OCI-LY7 (cell line): ENCODE measurements around the gene SETBP1. TPM values are rescaled to one million over a fixed set of nuclear protein-coding genes. Genes with fewer than 3 reads are reported as not detected.

ENCODE experiments used
- BruUV-seq: library from RNA; stranded (reverse); fragments of 400-500 nt; replicated peaks from 2 replicates; lab custom pipeline; 2021; lab: Mats Ljungman, UMichigan
- CTCF ChIA-PET: fragments of 300-600 bp; sonication (Branson Sonifier 250); formaldehyde crosslinking; loops from one replicate; lab custom pipeline; 2022; ENCODE audit warnings: antibody characterized with exemption; ENCODE audit not compliant: unreplicated experiment; lab: Charles Lee
- POLR2A ChIA-PET: fragments of 300-600 bp; sonication (Branson Sonifier 250); formaldehyde crosslinking; loops from one replicate; lab custom pipeline; 2022; ENCODE audit warnings: antibody characterized with exemption; lab: Charles Lee
- DNase-seq: peaks from one replicate; pipeline ENCODE4 v3.0.0-alpha.2; 2015; ENCODE audit warnings: low spot score
- H2AFZ ChIP-seq: fragments of 200-600 bp; sonication (generic), shearing (Covaris generic); 2 replicates; pipeline ENCODE4 v1.6.1; 2014; ENCODE audit warnings: mild to moderate bottlenecking, antibody characterized with exemption, low read length, moderate library complexity
- H3K27ac ChIP-seq: fragments of 200-600 bp; sonication (generic); 2 replicates; pipeline ENCODE4 v1.5.1; 2014; ENCODE audit warnings: mixed run types, low read depth, mild to moderate bottlenecking, moderate library complexity, low read length, inconsistent platforms; ENCODE audit not compliant: poor library complexity, severe bottlenecking
- H3K36me3 ChIP-seq: fragments of 200-600 bp; sonication (generic); 2 replicates; pipeline ENCODE4 v1.6.1; 2014; ENCODE audit warnings: mild to moderate bottlenecking, antibody characterized with exemption, low read length, moderate library complexity, mixed read lengths; ENCODE audit not compliant: insufficient read depth
- H3K4me1 ChIP-seq: fragments of 200-600 bp; sonication (generic); 2 replicates; pipeline ENCODE4 v1.5.1; 2014; ENCODE audit warnings: mild to moderate bottlenecking, low read length; ENCODE audit not compliant: insufficient read depth, poor library complexity, severe bottlenecking
- H3K4me2 ChIP-seq: fragments of 200-600 bp; sonication (generic); 2 replicates; pipeline ENCODE4 v1.6.1; 2014; ENCODE audit warnings: mild to moderate bottlenecking, low read length
- H3K4me3 ChIP-seq: fragments of 200-600 bp; sonication (generic); 2 replicates; pipeline ENCODE4 v1.5.1; 2014; ENCODE audit warnings: mild to moderate bottlenecking, low read depth, low read length; ENCODE audit not compliant: poor library complexity, severe bottlenecking
- H3K79me2 ChIP-seq: fragments of 200-600 bp; sonication (generic); 2 replicates; pipeline ENCODE4 v1.6.1; 2016; ENCODE audit warnings: low read depth, mild to moderate bottlenecking, low read length, moderate library complexity, mixed read lengths; ENCODE audit not compliant: insufficient read depth
- H3K9me2 ChIP-seq: fragments of 200-600 bp; sonication (generic); 2 replicates; pipeline ENCODE4 v1.6.1; 2016; ENCODE audit warnings: mild to moderate bottlenecking, low read length, mixed read lengths; ENCODE audit not compliant: insufficient read depth
- H3K9me3 ChIP-seq: fragments of 200-600 bp; sonication (generic); 2 replicates; pipeline ENCODE4 v1.6.1; 2014; ENCODE audit warnings: mild to moderate bottlenecking, mixed run types, low read length, mixed read lengths
- H4K20me1 ChIP-seq: fragments of 200-600 bp; sonication (generic); 2 replicates; pipeline ENCODE4 v1.6.1; 2014; ENCODE audit warnings: mild to moderate bottlenecking, antibody characterized with exemption, low read length, moderate library complexity, mixed read lengths; ENCODE audit not compliant: insufficient read depth
- EZH2phosphoT487 ChIP-seq: fragments of 200-600 bp; sonication (generic); IDR thresholded peaks from 2 replicates; pipeline ENCODE4 v1.6.1; 2018; ENCODE audit warnings: low read depth, borderline replicate concordance, mild to moderate bottlenecking, mixed run types, antibody characterized with exemption, low read length, moderate library complexity, mixed read lengths
- intact Hi-C: fragments of 100-400 bp; cut with micrococcal nuclease; formaldehyde crosslinking; loops from one replicate; pipeline ENCODE4 v1.10.0; 2022; ENCODE audit not compliant: unreplicated experiment
- total RNA-seq, 2 experiments: library from RNA; depleted of rRNA in 1 of 2; stranded (reverse); fragments of >200 nt in 1 of 2; shearing (Covaris generic) in 1 of 2; gene quantifications; 2 replicates each; pipeline ENCODE4 v1.2.3, GENCODE V29; 2014 to 2022
- TF ChIP-seq, protein P1 (sequence below): fragments of 200-600 bp; sonication (generic); conservative IDR thresholded peaks from 2 replicates; pipeline ENCODE4 v1.5.1; 2014; ENCODE audit warnings: mild to moderate bottlenecking, antibody characterized with exemption, low read length, moderate library complexity, mixed read lengths

The SETBP1 gene
- total RNA-seq, 2 experiments from 2014 or later, result 2.6 to 9.1 TPM

DNA sequence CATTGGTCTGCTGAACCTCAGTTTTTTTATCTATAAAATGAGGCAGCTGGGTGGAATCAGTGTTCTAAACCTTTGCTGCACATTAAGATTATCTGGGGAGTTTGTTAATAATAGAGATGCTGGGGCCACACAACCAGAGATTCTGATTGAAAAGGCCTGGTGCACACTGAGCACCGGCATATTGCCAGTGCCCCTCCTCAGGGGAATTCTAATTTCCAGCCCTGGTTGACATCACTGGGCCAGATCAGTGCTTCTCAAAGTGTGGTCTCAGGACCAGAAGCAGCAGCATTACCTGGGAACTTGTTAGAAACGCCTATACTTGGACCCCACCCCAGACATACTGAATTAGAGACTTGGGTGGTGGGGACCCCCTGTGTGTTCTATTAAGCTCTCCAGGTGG is 112.5 kb downstream of the SETBP1 start:
- intact Hi-C loops, result no loop called here
- no peaks in the 10 kb centered on the region for H3K79me2 ChIP-seq
- no peaks in the 10 kb centered on the region for H3K9me2 ChIP-seq
- no peaks in the 10 kb centered on the region for H4K20me1 ChIP-seq
- H3K27ac ChIP-seq, result no peak overlapping the region
- no peaks in the 10 kb centered on the region for H3K9me3 ChIP-seq
- no peak for DNase-seq
- H3K4me1 ChIP-seq, result peaks cover 3% of the 10 kb centered on the region
- TF ChIP-seq EZH2phosphoT487, result no peak
- TF ChIP-seq, protein P1, sequence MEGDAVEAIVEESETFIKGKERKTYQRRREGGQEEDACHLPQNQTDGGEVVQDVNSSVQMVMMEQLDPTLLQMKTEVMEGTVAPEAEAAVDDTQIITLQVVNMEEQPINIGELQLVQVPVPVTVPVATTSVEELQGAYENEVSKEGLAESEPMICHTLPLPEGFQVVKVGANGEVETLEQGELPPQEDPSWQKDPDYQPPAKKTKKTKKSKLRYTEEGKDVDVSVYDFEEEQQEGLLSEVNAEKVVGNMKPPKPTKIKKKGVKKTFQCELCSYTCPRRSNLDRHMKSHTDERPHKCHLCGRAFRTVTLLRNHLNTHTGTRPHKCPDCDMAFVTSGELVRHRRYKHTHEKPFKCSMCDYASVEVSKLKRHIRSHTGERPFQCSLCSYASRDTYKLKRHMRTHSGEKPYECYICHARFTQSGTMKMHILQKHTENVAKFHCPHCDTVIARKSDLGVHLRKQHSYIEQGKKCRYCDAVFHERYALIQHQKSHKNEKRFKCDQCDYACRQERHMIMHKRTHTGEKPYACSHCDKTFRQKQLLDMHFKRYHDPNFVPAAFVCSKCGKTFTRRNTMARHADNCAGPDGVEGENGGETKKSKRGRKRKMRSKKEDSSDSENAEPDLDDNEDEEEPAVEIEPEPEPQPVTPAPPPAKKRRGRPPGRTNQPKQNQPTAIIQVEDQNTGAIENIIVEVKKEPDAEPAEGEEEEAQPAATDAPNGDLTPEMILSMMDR, result no peak
- CTCF ChIA-PET, result no interaction called here
- no TSS peak for BruUV-seq
- H3K4me2 ChIP-seq, result no peak overlapping the region
- H2AFZ ChIP-seq, result no peak overlapping the region
- POLR2A ChIA-PET, result no interaction called here
- H3K4me3 ChIP-seq, result no peak overlapping the region
- H3K36me3 ChIP-seq, result no peaks in the 10 kb centered on the region

DNA sequence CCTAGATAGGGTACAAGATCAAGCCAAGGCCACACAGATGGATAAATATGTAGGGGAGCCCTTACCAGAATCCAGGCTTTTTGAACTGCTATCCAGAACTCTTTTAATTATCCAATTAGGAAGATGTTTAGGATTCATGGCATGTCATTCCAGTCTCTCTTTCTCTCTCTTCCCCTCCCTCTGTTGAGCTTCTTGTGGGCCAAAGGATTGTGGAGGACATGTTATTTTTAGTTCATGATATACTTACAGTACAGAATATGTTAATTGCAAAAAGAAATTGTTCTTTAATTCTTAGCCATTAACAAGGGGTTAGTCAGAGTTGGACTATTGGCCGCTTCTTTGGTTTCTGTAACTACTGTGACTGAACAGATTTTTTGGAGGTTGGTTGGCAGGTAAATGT is 113.0 kb downstream of the SETBP1 start:
- H3K9me3 ChIP-seq, result no peaks in the 10 kb centered on the region
- ChIA-PET CTCF (no interaction called here), POLR2A (no interaction called here)
- intact Hi-C loops, result no loop called here
- H3K36me3 ChIP-seq, result no peaks in the 10 kb centered on the region
- no peak overlapping the region for H3K4me2 ChIP-seq
- no peak overlapping the region for H2AFZ ChIP-seq
- H3K27ac ChIP-seq, result no peak overlapping the region
- DNase-seq, result no peak
- no peak overlapping the region for H3K4me3 ChIP-seq
- no TSS peak for BruUV-seq
- peaks cover 8% of the 10 kb centered on the region for H3K4me1 ChIP-seq
- no peaks in the 10 kb centered on the region for H3K9me2 ChIP-seq
- no peaks in the 10 kb centered on the region for H3K79me2 ChIP-seq
- TF ChIP-seq, protein P1, result no peak
- no peak for TF ChIP-seq EZH2phosphoT487
- no peaks in the 10 kb centered on the region for H4K20me1 ChIP-seq

DNA sequence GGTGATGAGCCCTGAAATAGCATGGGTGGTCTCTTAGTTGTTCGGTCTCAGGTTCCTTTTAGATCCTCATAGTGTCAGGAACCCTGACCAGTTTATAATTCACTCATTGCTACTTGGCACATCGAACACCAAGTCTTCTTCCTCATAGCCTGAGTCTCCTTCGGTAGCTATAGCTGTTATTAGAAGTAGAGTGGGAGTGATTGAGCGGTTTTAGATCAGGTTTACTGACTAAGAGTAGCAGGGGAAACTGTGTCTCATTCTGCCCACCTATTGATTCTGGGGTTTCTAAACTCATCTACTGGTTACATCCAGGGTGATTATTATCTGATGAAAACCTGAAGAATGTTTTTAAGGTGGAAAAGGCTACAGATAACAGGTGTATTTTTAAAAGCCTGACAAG is 114.6 kb downstream of the SETBP1 start:
- POLR2A ChIA-PET, result interaction anchor here (1.7 kb wide), 1 partner anchor 36 kb away, joined by 3 read pairs; no protein-coding TSS in a partner anchor

More for the DNA sequence above, 114.6 kb downstream of the SETBP1 start:
- H2AFZ ChIP-seq, result no peak overlapping the region
- H3K27ac ChIP-seq, result no peak overlapping the region
- H3K79me2 ChIP-seq, result no peaks in the 10 kb centered on the region
- no peaks in the 10 kb centered on the region for H3K9me2 ChIP-seq
- no peak overlapping the region for H3K4me3 ChIP-seq
- no peaks in the 10 kb centered on the region for H3K36me3 ChIP-seq
- intact Hi-C loops, result no loop called here
- no peak for DNase-seq
- no peaks in the 10 kb centered on the region for H3K9me3 ChIP-seq
- CTCF ChIA-PET, result no interaction called here
- TF ChIP-seq, protein P1, result no peak
- no peak for TF ChIP-seq EZH2phosphoT487
- no TSS peak for BruUV-seq
- H3K4me1 ChIP-seq, result peaks cover 23% of the 10 kb centered on the region
- H3K4me2 ChIP-seq, result no peak overlapping the region
- H4K20me1 ChIP-seq, result no peaks in the 10 kb centered on the region
